Measurements from ENCODE around the gene PALMD. TPM values are rescaled to one million over a fixed set of nuclear protein-coding genes. Genes with fewer than 3 reads are reported as not detected.
A peak's percentile ranks its signal among the peaks of the same experiment; 100 is the strongest.

The PALMD gene
- total RNA-seq, 1 donor from 2014 or later, result 18.8 TPM

DNA sequence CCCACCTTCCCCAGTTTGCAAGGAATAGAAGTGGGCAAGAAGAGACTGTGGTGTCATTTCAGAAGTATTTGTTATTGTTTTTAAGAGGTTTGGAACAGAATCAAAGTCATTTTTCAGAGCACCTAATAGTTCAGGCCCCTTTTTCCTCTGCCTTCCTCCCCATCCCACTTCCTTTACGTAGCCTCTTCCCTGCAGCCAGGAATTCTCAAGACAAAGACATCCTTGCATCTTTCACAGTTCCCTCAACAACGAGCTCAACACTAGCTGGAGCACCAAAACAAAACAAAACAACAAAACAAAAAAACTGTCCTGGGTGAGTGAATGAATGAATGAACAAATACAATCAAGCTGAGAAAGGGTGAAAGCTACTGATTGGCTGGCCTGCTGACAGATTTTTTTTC is 7.0 kb downstream of the PALMD start:
- no peak for ATAC-seq
- intact Hi-C loops (cut with DNase I), result no loop called here
- Histone ChIP-seq H3K4me1 (no peaks in the 10 kb centered on the region), H3K9me3 (no peaks in the 10 kb centered on the region), H3K4me3 (no peak overlapping the region), H3K36me3 (no peaks in the 10 kb centered on the region), H3K27ac (peak overlapping the region; percentile 1), H3K27me3 (ENCODE audit: low read depth) (no peaks in the 10 kb centered on the region)
- DNase-seq, result no peak
- TF ChIP-seq, protein P1, sequence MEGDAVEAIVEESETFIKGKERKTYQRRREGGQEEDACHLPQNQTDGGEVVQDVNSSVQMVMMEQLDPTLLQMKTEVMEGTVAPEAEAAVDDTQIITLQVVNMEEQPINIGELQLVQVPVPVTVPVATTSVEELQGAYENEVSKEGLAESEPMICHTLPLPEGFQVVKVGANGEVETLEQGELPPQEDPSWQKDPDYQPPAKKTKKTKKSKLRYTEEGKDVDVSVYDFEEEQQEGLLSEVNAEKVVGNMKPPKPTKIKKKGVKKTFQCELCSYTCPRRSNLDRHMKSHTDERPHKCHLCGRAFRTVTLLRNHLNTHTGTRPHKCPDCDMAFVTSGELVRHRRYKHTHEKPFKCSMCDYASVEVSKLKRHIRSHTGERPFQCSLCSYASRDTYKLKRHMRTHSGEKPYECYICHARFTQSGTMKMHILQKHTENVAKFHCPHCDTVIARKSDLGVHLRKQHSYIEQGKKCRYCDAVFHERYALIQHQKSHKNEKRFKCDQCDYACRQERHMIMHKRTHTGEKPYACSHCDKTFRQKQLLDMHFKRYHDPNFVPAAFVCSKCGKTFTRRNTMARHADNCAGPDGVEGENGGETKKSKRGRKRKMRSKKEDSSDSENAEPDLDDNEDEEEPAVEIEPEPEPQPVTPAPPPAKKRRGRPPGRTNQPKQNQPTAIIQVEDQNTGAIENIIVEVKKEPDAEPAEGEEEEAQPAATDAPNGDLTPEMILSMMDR (IDR thresholded peaks at IDR 0.05), result no peak

DNA sequence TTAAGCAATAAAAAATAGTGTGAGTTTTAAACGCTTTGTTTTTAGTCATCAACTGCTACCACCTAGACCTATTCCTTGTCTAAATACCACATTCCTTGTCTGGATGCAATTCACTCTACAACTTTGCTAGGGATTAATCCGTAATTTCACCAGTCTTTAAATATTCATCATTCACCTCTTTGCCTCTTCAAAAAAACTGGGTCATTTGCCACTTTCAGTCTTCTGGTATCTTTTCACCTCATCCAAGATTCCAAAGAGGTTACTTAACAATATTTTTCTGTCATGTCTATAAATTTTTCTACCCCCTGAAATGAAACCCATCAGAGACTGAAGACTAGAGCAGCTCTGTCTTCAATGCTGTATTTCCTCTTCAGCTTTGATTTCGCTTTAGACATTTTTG is 9.5 kb downstream of the PALMD start:
- Histone ChIP-seq H3K36me3 (no peaks in the 10 kb centered on the region), H3K27me3 (ENCODE audit: low read depth) (no peaks in the 10 kb centered on the region), H3K27ac (no peak overlapping the region), H3K4me1 (peaks cover 6% of the 10 kb centered on the region), H3K9me3 (no peaks in the 10 kb centered on the region), H3K4me3 (no peak overlapping the region)
- TF ChIP-seq, protein P1 (IDR thresholded peaks at IDR 0.05), result no peak
- DNase-seq (no peak), ATAC-seq (no peak)
- intact Hi-C loops (cut with DNase I), result no loop called here

DNA sequence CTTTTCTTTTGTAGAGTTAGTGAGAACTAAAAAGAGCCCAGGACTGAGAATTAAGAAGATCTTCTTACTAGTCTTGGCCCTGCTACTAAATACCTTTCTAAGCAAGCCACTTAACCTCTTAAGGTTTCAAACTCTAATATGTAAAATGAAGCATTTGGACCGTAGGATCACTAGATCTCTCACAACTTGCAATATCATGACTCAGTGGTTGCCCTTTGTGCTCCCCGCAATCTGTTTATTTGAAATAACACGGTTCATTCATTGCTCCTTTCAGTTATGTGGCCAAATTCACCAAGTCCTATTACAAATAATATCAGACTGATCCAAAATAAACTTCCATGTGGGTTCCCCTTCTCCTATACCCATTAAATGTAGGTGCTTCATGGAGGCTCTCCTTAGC is 10.8 kb downstream of the PALMD start:
- DNase-seq (no peak), ATAC-seq (no peak)
- H3K27ac ChIP-seq, result peak overlapping the region; percentile 33
- H3K9me3 ChIP-seq, result no peaks in the 10 kb centered on the region
- H3K4me3 ChIP-seq, result no peak overlapping the region
- peaks cover 12% of the 10 kb centered on the region for H3K4me1 ChIP-seq
- H3K27me3 ChIP-seq (ENCODE audit: low read depth), result no peaks in the 10 kb centered on the region
- intact Hi-C loops (cut with DNase I), result no loop called here
- TF ChIP-seq, protein P1 (IDR thresholded peaks at IDR 0.05), result no peak
- H3K36me3 ChIP-seq, result no peaks in the 10 kb centered on the region

DNA sequence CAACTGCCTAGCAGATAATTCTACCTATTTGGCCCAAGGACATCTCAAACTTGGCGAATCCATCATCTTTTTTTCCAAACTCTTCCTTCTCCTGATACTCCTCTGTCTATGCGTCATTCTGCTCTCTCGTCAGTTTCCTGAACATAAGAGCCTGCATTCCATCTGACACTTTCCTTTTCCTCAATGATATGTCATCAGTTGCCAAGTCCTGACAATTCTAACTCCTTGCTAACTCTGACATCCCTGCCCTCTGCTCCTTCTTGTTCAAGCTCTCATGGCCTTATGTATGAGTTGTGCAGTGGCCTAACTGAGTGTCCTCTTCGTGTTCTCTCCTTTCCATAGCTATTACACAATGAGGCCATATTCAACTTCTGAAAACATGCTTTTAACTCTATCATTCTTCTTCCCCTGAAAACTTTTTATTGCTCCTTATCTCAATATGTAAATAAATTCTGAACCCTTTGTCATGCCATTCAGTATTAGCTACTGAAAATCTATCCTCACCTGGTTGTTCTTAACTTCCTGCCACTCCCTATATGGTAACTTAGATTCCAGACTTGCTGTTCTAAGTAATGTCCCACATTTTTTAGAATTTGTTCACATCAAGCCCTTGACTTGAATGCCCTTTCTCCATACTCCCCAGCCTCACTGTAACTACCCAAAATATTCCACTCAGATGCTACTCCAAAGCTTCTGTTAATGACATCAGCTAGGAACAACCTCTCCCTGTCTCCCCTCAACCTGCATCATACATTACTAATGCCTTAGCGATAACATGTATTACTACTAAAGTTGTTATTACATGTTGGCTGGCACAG is 11.5 kb downstream of the PALMD start:
- no peak for ATAC-seq
- Histone ChIP-seq H3K27me3 (ENCODE audit: low read depth) (no peaks in the 10 kb centered on the region), H3K9me3 (no peaks in the 10 kb centered on the region), H3K4me3 (no peak overlapping the region), H3K4me1 (peaks cover 19% of the 10 kb centered on the region), H3K27ac (peak overlapping the region; percentile 33), H3K36me3 (no peaks in the 10 kb centered on the region)
- TF ChIP-seq, protein P1 (IDR thresholded peaks at IDR 0.05), result no peak
- intact Hi-C loops (cut with DNase I), result no loop called here
- DNase-seq, result no peak

DNA sequence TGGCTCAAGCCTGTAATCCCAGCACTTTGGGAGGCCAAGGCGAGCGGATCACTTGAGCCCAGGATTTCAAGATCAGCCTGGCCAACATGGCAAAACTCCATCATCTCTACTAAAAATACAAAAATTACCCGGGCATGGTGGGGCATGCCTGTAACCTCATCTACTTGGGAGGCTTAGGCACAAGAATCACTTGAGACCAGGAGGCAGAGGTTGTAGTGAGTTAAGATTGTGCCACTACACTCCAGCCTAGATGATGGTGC is 12.0 kb downstream of the PALMD start:
- no peak overlapping the region for H3K27ac ChIP-seq
- H3K4me1 ChIP-seq, result peaks cover 24% of the 10 kb centered on the region
- H3K36me3 ChIP-seq, result no peaks in the 10 kb centered on the region
- H3K4me3 ChIP-seq, result no peak overlapping the region
- no peaks in the 10 kb centered on the region for H3K27me3 ChIP-seq (ENCODE audit: low read depth)
- intact Hi-C loops (cut with DNase I), result no loop called here
- TF ChIP-seq, protein P1 (IDR thresholded peaks at IDR 0.05), result no peak
- ATAC-seq, result no peak
- H3K9me3 ChIP-seq, result no peaks in the 10 kb centered on the region
- DNase-seq, result no peak
